ENCODE results near the gene DENND1A. TPM values are rescaled to one million over a fixed set of nuclear protein-coding genes. Genes with fewer than 3 reads are reported as not detected.

DENND1A gene
- total RNA-seq, 1 donor from 2014 or later, result 19.9 TPM

DNA sequence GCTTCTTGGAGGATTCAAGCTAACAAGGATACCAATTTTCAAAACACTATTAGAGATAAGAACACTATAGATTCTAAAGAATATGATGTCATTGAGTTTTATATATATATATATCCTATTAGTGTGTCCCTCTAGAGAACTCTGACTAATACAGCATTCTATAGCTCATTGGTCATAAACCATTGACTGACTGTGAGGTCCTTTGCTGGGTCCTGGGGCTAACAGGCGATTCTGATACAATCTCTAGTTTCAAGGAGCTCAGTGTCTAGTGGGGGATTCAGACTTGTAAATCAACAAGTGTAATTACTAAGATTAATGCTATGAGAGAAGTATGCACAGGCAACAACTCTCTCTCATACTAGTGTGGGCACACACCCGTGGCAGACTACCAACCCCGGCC, 234.5 kb downstream of the DENND1A start:
- Mint-ChIP-seq H3K9me3 (peaks cover 10% of the 10 kb centered on the region), H3K4me3 (no peak overlapping the region), H3K27ac (no peak overlapping the region), H3K27me3 (peaks cover 46% of the 10 kb centered on the region), H3K36me3 (peaks cover 7% of the 10 kb centered on the region), H3K4me1 (ENCODE audit: unreplicated experiment) (no peaks in the 10 kb centered on the region)
- TF ChIP-seq, protein P1, sequence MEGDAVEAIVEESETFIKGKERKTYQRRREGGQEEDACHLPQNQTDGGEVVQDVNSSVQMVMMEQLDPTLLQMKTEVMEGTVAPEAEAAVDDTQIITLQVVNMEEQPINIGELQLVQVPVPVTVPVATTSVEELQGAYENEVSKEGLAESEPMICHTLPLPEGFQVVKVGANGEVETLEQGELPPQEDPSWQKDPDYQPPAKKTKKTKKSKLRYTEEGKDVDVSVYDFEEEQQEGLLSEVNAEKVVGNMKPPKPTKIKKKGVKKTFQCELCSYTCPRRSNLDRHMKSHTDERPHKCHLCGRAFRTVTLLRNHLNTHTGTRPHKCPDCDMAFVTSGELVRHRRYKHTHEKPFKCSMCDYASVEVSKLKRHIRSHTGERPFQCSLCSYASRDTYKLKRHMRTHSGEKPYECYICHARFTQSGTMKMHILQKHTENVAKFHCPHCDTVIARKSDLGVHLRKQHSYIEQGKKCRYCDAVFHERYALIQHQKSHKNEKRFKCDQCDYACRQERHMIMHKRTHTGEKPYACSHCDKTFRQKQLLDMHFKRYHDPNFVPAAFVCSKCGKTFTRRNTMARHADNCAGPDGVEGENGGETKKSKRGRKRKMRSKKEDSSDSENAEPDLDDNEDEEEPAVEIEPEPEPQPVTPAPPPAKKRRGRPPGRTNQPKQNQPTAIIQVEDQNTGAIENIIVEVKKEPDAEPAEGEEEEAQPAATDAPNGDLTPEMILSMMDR (conservative IDR thresholded peaks at IDR 0.05), result no peak
- DNase-seq (ENCODE audit: extremely low spot score, unreplicated experiment), result no peak

DNA sequence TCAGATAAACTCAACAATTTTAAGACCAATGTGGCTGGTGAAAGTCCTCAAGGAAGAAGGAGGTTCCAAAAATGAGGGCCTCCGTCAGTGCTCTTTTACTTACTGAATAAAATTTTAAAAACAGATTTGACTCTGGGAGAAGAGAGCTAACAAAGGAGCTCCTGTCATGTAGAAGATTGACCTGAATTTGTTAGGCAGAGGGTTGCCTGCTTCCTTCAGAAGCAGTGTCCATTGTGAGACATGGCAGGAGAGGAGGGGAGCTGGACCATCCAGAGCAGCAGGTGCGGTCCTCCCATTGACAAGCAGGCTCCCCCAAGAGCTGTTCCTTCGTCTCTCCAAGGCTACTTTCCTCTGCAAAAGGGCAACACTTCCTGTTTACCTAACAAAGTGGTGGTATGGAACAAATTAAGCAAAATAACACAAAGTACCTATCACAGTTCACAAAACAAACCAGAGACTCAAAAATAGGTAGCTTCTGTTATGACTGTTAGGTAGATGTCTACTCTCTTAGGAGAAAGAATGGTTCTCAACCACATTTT, 238.1 kb downstream of the DENND1A start:
- H3K27ac Mint-ChIP-seq, result no peak overlapping the region
- H3K27me3 Mint-ChIP-seq, result peaks cover 42% of the 10 kb centered on the region

DNA sequence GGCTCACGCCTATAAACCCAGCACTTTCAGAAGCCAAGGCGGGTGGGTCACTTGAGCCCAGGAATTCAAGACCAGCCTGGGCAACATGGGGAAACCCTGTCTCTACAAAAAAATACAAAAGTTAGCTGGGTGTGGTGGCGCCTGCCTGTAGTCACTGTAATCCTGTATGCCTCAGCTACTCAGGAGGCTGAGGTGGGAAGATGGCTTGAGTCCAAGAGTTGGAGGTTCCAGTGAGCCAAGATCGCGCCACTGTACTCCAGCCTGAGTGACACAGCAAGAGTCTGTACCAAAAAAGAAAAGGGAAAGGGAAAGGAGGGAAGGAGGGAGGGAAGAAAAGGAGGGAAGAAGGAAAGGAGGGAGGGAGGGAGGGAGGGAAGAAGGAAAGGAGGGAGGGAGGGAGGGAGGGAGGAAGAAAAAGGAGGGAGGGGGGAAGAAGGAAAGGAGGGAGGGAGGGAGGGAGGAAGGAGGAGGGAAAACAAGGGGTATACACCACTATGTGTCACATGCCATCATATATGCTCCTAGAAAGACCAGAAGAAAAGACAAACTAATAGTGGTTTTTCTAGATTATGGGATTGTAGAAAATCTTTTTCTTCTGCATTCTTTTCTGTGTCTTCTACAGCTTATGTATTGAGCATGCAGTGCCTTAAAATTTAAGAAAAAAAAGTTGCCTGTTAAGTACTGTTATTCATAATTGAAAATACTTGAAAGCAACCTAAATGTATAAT, 240.1 kb downstream of the DENND1A start:
- H3K4me1 Mint-ChIP-seq (ENCODE audit: unreplicated experiment), result peaks cover 25% of the 10 kb centered on the region
- peaks cover 56% of the 10 kb centered on the region for H3K27me3 Mint-ChIP-seq
- TF ChIP-seq, protein P1 (conservative IDR thresholded peaks at IDR 0.05), result no peak
- no peak for DNase-seq (ENCODE audit: extremely low spot score, unreplicated experiment)
- H3K4me3 Mint-ChIP-seq, result no peak overlapping the region
- H3K9me3 Mint-ChIP-seq, result peaks cover 7% of the 10 kb centered on the region
- peaks cover 9% of the 10 kb centered on the region for H3K36me3 Mint-ChIP-seq
- H3K27ac Mint-ChIP-seq, result no peak overlapping the region

More for the DNA sequence above, 238.1 kb downstream of the DENND1A start:
- peaks cover 9% of the 10 kb centered on the region for H3K36me3 Mint-ChIP-seq
- peaks cover 7% of the 10 kb centered on the region for H3K9me3 Mint-ChIP-seq
- TF ChIP-seq, protein P1 (conservative IDR thresholded peaks at IDR 0.05), result no peak
- H3K4me3 Mint-ChIP-seq, result no peak overlapping the region
- no peak for DNase-seq (ENCODE audit: extremely low spot score, unreplicated experiment)
- H3K4me1 Mint-ChIP-seq (ENCODE audit: unreplicated experiment), result peaks cover 17% of the 10 kb centered on the region

DNA sequence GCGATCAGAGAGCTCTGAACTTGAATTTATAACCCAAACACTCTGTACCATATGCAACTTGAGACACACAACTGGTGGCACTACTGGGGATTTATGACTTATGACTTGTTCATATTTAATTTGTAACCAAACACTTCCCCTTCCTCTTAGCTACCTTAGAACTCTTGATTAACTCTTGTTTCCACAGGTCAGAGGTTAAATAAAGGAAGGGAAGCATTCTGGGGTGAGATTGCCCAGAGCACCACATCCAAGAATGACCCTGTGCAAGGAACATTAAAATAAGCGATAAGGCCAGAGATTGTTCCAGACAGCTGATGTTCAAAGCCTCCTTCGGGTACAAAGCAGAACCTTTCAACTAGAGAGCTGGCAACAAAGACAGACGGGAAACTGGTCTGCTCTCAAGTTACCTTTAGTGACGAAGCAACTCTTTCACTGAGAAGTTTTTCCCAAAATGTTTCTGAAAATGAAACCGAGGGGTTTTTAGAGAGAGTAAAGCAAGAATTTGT, 242.6 kb downstream of the DENND1A start:
- Mint-ChIP-seq H3K36me3 (peaks cover 11% of the 10 kb centered on the region), H3K9me3 (peaks cover 11% of the 10 kb centered on the region), H3K27me3 (peaks cover 65% of the 10 kb centered on the region), H3K4me1 (ENCODE audit: unreplicated experiment) (peaks cover 31% of the 10 kb centered on the region), H3K4me3 (no peak overlapping the region), H3K27ac (no peak overlapping the region)
- TF ChIP-seq, protein P1 (conservative IDR thresholded peaks at IDR 0.05), result no peak
- DNase-seq (ENCODE audit: extremely low spot score, unreplicated experiment), result no peak

DNA sequence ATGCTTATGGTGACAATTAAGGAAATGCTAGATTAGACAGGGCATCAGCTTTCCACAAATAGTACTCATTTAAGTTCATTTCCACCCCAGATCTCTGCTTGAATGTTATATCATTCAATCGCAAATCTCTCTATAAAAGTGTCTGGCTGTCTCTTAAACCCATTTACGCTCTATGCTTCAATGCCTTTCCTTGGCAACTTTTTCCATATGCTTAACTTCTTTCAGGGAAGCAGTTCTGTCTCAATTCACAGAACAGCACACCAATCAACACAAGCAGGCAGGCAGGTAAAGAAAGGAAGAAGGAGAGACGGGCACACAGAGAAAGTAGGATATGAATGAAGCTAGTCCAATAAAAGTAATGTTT, 243.1 kb downstream of the DENND1A start:
- Mint-ChIP-seq H3K4me3 (peak overlapping the region; percentile 3), H3K4me1 (ENCODE audit: unreplicated experiment) (peaks cover 31% of the 10 kb centered on the region), H3K27me3 (peaks cover 64% of the 10 kb centered on the region), H3K9me3 (peaks cover 11% of the 10 kb centered on the region), H3K27ac (no peak overlapping the region), H3K36me3 (peaks cover 11% of the 10 kb centered on the region)
- TF ChIP-seq, protein P1 (conservative IDR thresholded peaks at IDR 0.05), result no peak
- no peak for DNase-seq (ENCODE audit: extremely low spot score, unreplicated experiment)
